Putamen (tissue), 1 donor: Measurements from ENCODE around the gene MORF4L1.
"Not testable (repeated sequence)": the region's sequence is repeated elsewhere in the genome, so short reads cannot be mapped to it uniquely, and the experiment has no call there.

Experiments used
- DNase-seq: peaks from one replicate; pipeline ENCODE4 v3.0.0-alpha.2; 2016; ENCODE audit warnings: low spot score

The MORF4L1 gene

DNA sequence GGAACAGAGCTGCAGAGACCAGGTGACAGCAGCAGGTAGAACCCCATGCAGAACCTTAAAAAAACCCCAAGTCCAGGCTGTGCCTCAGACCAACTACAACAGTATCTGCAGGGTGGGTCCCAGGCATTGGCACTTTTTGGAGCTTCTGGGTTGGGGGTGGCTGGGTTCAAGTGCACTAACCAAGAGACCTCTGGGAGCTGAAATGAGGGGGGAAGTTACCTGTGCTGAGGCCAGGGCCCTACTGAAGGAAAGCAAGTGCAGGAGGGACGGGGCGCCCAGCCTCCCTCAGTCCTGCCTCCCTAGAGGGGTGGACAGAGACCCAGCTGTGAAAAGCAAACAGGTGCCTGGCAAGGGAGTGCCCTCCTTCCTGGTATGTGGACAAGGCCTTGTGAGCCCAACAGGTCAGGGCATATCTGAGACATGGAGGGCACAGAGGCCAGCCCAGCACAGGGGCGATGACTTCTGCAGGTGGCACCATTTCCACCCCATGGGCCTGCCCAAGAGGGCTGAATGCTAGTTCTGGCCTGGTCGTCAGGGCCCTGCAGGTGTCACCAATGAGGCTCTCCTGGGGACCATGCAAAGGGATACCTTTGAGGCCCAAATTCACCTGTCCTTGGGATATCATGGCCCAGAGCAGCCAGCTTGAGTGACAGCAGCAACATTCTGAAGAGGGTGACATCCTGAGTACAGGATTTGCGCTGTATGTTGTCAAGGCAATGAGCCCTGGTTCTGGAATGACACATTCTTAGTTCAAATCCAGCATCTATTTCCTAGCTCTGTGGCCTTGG, 53.5 kb downstream of the MORF4L1 start:
- no peak for DNase-seq

DNA sequence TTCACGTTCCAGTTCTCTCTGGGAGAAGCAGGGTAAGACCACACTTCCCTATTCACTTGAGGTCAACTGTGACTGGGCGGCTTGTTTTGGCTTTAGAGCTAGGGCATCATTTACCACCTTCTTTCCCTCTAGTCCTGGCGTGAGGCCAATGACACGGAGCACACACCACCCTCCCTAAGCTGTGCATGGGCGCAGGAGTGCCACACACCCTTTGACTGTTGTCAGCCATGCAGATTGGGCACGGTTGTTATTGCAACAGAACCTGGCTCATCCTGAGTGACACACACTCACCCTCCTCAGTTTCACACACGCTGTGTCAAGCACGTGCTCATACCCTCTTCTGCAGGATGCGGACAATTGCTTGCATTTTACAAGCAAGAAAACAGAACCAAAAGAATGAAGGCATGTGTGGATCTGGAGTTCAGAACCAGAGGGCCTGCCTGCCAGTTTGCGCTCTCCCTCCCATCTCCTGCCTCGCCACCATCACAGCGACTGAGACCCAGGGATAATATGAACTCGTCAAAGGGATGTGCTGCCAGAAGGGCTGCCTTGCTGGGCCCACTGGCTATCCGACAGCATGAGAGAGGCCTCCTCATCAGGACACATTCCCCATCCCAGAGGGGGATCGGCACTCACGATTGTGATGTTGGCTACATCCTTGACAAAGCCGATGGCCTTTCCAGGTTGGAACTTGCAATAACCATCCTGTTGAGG, 54.5 kb downstream of the MORF4L1 start:
- DNase-seq = no peak

DNA sequence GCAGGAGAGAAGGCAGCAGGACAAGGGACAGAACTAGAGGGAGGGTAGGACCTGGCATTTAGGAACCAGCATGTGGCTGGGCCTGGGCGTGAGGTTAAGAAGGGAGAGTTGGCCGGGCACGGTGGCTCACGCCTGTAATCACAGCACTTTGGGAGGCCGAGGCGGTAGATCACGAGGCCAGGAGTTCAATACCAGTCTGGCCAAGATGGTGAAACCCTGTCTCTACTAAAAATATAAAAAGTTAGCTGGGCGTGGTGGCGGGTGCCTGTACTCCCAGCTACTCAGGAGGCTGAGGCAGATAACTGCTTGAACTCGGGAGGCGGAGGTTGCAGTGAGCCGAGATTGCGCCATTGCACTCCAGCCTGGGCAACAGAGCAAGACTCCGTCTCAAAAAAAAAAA, 55.5 kb downstream of the MORF4L1 start:
- DNase-seq = not testable (repeated sequence)

DNA sequence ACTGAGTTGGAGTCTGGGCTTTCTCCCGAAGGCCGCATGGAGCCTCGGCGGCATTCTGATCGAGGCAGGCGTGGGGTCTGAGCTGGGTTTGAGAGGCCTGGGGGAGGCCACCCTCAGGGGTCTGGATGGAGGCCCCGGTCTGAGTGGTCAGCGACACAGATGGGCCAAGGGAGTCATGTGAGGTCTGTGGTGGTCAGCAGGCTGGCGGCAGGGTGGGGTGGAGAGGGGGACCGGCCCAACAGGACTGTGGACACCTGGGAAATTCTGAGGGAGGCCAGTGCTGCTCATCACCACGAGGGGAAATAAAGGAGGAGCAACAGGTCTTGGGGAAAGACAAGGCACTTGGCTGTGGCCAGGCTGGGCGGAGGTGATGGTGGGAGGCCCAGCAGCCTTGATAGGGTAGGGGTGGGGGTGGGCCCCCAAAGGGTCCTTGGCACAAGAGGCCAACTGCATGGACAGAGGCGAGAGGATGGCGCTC, 56.0 kb downstream of the MORF4L1 start:
- no peak for DNase-seq

DNA sequence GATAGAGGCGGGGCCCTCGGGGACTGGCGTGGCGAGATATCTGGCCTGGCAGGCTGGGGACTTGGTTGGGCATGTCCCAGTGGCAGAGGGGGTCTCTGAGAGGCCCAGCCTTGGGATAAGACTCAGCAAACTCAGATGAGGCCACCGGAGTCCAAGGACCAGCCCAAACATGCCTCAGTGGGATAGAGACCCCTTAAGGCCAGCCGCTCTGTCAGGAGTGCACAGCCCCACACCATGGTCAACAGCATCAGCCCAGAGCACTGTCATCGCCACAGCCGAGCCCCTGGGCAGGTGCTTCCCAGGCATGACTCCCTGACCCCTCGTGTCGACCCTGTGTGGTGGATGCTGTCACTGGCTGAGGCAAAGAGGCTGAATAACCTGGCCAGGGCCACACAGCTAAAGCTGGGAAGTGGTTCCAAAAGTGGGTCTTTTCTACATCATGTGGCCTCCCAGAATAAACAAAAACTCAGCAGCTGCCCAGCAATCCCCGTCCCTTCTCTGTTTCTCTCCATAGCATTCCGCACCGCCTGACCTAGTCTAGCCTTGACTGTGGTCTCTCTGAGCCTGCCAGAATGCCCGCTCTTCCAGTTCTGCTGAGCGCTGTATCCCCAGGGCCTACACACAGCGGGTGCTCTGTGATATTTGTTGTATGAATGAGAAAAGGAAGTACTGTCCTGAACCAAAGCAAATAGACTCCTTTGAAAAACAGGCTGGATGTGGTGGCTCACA, 57.0 kb downstream of the MORF4L1 start:
- DNase-seq = no peak

DNA sequence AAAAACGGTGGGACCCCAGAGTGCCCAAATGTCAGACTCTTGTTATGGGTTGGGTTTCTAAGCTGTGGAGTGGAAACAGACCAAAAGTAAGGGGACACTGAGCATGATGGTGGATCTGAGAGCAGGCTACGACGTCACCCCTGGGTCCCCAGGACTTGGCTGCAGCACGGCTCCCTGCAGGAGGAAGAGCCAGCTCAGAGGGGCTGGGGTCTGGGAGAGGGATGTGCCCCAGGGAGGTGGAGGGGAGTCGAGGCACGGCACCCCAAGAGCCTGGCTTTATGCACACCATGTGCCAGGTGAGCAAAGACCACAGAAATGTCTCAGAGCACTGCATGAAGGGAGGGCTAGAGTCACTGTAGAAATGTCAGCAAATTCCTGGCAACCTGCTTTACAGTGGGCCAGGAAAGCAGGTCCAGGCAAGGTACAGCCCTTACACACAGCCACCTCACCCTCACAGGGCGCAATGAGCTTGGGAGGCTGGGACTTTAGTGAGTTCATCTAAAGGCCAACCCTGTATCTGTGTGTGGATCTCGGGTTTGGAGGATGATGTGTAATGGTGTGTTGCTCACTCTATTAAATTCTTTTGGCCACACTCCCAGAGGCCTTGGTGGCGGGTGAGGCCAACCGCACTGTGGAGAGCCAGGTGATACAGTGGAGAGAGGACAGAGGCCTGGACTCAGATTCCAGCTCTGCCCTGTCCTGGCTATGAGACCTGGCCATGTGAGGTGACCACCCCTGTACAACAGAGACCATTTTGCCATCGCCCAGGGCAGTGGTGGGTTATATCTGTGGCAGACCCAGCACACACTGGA, 58.1 kb downstream of the MORF4L1 start:
- no peak for DNase-seq

DNA sequence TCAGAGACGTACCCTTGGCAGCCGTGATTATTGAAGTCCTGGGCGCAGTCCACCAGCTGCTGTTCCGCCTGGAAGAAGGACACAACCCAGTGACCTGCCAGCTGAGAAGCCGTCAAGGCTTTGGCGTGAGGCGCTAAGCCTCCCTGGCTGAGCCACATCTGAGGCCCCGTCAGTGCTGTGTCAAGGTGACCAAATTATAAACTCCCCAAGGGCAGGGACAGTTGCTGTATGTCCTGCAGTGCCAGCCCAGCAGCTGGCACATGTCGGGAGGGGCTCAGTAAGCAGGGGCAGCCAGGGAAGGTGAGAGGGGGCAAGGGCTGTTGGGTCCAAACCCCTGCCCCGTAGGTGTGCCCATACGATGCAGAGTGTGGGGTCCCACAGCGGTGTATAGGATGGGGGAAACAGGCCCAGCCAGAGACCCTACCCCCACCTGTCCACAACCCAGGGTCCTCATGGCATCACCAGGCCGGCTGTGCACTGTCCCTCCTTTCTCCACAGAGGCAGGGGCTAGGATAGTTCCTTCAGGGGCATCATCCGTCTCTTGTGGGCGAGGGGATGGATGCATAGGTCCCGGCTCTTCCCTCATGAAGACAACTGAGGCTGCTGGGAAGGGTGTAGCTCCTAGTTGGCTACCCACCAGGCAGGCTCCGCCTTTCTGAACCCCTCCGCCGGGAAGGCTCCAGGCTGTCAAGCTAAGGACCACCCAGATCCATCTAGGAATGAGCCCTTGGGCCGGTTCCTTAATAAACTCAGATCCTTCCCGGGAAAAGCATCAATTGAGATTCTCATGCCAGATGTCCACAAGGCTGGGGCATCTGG, 59.0 kb downstream of the MORF4L1 start:
- no peak for DNase-seq

DNA sequence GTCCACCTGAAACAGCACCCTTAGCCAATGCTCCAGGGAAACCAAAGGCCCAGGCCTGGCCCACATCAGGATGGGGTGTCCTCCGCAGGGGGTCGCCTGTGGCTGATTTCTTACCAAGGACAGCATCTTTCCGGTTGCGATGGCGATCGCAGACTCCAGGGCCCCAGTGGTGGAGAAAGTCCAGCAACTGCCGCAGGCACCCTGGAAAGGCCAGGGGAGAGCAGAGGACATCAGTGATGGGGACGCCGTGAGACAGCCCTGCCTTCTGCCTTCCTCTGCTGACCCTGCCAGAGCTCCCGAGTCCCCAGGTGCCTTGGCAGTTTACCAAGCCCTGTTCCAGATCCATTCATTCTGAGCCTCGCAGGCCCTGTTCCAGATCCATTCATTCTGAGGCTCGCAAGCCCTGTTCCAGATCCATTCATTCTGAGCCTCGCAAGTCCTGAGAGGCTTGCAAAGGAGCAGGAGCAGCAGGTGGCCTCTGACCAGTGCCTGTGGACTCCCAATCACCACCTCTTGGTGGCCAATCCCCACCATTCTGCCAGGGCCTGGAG, 59.6 kb downstream of the MORF4L1 start:
- no peak for DNase-seq

DNA sequence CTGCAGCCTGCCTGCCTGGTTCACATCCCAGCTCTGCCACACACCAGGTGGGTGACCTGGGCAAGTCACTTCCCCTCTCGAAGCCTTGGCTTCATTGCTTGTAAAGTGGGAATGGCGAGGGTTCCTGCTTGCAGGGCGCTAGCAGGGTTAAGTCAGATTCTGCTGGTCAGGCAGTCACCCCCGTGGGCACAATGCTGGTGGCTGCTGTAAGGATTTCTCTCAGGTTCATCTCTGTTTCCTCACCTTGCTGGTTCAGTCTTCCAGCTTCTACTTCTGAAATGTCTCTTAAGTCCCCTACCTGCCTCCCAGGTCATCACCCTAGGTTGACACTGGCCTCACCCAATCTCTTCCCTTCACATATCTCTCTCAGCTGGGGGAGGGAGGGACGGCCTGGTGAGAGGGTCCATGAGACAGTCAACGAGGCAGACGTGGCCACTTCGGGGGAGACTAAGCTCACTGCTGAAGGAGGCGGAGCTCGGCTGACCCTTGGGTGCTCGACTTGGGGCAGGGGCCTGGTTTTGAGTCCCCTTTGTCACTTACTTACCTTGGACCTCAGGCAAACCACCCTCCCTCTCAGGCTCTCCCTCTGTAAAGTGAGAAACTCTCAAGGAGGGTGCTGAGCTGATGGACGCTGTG, 60.6 kb downstream of the MORF4L1 start:
- DNase-seq = no peak

DNA sequence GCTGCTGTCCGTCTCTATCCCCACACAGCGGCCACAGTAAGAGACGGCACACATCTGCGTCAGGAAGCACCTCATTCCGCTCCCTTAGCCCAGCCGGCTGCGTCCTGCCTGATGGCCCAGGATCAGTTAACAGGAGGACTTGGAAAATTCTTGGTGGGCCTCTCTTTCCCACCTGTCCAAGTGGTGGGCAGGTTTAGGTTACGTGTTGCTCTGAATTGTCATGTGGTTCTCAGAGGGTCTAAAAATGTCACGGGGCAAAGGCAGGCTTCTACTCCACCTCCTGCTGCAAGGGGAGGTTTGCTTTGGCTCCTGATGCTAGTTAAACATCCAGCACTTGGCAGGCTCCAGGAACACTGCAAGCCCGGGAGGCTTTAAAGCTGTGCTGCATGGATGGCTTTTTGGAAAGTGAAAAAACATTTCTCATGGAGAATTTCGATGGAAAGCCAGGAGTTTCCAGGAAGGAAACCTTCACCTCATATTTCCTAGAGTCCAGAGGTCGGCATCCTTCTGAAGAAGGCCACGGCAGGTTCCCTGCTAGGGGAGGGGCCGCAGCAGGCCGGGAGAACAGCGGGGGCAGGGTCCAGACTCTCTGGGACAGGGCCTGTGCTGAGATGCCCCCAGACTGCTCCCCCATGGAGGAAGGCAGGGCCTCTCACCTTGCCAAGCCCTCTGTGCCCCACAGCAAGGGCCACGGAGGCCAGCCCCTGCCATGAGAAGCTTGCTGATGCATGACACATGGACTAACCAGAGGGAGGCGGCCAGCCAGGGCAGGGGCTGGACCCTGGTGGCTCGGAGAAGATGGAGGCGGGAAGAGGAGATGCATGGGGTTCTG, 61.3 kb downstream of the MORF4L1 start:
- no peak for DNase-seq

DNA sequence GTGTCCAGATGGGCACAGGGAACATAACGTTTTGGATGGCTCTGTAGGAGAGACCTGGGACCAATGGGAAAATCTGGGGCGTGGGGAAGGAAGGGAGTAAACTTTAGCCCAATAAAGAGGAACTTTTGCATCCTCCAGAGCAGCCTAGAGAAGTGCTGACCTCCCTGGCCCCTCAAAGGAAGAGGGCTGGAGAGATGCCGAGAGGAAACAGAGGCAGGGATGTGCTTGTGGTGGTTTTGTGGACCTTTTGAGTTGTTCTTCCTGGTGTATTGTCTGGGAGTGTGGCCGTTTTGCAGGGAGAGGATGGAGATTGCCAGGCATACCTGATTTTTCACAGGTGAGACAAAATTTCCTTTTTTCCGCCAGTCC, 61.9 kb downstream of the MORF4L1 start:
- DNase-seq = no peak

DNA sequence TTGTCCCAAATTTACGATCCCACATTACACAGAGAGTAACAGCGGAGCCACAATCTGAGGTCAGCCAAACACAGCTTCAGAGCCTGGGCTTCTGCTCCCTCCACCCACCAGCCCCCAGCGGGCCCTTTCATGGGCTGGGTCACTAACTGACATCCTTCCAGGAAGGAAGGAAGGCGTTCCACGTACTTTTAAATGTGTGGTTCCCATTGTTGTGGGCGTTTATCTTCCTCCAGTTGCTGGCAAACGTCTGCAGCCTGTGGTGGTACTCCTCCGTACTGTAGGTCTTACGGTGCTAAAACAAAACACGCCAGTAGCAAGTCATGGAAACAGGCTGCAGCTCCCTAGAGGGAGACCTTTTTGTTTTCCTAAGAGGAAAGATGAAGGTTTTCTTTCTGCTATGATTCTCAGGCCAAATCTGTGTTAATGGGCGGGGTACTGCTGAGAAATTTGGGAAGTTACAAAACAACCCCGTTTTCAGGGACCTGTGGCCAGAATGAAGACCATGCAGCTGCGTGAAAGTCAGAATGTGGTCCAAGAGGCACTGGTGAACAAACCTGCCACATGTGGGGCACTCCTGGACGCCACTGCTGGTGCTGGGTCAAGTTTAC, 64.5 kb downstream of the MORF4L1 start:
- no peak for DNase-seq

DNA sequence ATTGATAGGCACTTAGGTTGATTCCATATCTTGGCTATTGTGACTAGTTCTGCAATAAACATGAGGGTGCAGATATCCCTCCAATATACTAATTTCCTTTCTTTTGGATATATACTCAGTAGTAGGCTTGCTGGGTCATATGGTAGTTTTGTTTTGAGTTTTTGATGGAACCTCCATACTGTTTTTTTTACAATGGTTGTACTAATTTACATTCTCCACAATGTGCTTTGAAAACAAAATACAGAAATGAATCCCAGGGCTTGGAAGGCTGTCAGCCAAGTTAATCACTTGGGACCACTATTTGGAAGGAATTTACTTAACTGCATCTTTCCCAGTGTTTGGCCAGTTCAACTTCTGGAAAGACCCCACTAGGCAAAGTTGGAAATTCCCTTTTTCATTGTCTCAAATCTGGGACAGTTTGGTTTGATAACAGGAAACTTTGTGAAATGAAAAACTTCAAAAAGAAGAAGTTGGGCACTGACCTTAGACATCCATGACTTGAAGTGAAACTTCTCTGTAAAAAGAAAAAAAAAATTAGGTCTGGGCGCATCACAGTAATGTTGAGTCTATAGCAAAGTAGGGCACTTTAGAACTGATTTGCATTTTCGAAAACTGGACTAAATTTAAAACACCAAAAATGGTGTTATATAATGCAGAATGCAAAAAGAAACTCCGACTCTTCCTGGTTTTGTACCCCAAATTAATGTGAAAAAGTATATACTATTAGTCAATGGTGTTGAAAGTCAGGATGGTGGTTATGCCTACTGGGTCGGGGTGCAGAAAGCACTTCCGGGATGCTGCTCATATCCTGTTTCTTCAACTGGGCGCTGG, 66.2 kb downstream of the MORF4L1 start:
- DNase-seq = peak; percentile 31

DNA sequence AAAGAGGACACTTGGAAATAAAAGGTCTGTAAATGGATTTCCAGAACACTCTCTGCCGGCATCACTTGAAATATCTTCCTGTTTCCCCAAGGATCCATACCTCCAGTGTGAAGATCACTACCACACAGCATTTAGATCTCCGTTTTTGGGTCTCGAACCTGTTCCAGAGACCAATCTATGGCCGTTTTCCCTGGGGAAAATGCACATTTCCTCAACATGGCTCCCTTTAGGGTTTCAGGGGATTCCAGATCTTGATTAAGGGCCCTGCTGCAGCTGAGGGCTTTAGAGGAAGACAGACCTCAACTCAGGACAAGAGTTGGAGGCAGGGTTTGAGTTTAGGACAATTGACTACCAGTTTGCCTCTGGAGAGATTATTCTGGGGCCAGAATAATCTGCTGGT, 70.1 kb downstream of the MORF4L1 start:
- DNase-seq = no peak

DNA sequence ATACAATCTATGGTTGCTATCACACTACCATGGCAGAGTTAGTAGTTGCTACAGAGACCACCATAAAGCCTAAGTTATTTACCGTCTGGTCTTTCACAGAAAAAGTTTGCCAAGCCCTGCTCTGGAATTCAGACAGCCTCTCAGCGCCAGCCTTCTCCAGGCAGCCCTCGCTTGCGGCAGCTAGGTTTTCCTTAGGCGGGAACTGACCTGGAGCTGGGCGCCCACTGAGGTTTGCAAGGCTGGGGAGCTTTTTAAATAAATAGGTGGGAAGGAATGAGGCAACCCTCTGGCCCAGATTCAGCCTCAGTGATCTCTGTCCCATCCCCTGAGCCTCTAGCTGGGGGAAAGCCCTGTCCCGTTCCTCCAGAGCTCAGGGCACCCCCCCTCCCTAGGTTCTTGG, 71.0 kb downstream of the MORF4L1 start:
- no peak for DNase-seq

DNA sequence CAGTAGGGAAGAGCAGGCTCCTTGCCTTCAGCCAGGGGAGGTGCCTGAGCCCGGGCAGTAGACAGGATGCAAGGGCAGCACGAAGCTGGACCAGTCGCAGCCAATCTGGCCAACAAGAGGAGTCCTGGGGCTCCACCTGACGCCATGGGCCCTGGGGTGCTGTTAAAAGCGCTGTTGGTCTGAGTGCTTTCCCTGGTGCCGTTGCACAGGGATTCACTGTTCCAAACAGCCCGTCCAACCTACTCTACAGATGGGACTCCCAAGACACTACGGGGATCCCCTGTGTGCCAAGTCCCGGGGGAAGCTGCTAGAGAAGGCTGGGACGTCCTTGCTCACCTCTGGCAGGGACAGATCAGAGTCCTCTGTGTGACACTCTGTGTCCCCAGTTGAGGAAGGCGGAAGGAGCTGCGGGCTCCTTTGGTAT, 71.5 kb downstream of the MORF4L1 start:
- no peak for DNase-seq

DNA sequence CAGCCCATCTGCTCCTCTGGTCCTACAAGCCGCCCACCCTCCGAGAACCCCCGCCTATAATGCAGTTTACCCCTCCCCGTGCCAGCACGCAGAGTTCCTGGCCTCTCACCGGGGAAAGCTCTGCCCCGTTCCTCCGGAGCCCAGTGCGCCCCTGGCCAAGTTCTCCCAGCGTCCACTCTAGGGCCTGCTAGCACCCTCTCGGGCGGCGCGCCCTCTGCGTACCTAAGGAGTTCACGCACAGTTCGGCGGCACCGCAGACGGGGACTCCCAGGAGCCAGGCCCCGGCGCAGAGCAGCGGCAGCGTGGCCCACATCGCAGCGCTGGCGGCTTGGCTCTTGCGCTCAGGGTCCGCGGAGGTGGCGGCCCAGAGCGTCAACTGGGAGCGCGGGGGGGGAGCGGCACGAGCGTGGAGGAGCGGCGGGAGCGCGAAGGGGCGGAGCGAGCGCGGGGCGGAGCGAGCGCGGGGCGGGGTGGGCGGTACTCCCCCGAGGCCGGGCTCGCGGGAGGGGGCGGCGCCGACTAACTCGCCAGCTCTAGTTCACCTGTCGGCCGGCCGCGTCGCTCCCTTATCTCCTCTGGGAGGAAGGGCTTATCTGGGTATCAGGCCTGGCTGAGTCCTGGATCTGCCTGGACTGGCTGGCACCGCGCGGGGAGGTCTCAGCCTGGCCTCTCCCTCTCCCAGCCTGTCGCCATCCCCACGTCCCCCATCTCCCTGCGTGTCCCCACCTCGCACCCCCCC, 72.1 kb downstream of the MORF4L1 start, which contains the start of gene CTSH:
CTSH (minus strand) TSS at position 378 of the 739 bp plus-strand sequence; CDS start at position 313, 65 bp downstream.
- peak; percentile 66 for DNase-seq
